Right lobe of liver (tissue), 6 donors: Measurements from ENCODE around the gene GP1BB. TPM values are rescaled to one million over a fixed set of nuclear protein-coding genes. Genes with fewer than 3 reads are reported as not detected.

Experiments used
- ATAC-seq, 4 donors: fragments of 200-7000 bp; cut with Tn5 transposase; one replicate each; pipeline ENCODE4 v1.9.1; 2020; ENCODE audit warnings: mild to moderate bottlenecking in 4 of 4, moderate library complexity in 4 of 4
- DNase-seq, 3 donors: peaks; one replicate each; pipeline ENCODE4 v3.0.0-alpha.2; 2020
- H3K27ac ChIP-seq, 3 donors: fragments of 200-600 bp; one replicate each; pipeline ENCODE4 v1.8.0; 2022
- H3K27me3 ChIP-seq, 2 donors: fragments of 200-600 bp; one replicate each; pipeline ENCODE4 v1.8.0; 2022
- H3K36me3 ChIP-seq, 4 donors: fragments of 200-600 bp; sonication (generic) in 1 of 4; one replicate each; pipeline versions ENCODE4 v1.5.1 to v1.8.0; 2017 to 2022; ENCODE audit warnings: control low read depth in 1 of 4
- H3K4me1 ChIP-seq, 4 donors: fragments of 200-600 bp; sonication (generic) in 1 of 4; one replicate each; pipeline versions ENCODE4 v1.5.1 to v1.8.0; 2017 to 2022; ENCODE audit warnings: control low read depth in 1 of 4
- H3K4me3 ChIP-seq, 3 donors: fragments of 200-600 bp; one replicate each; pipeline ENCODE4 v1.8.0; 2022
- H3K9me3 ChIP-seq, 4 donors: fragments of 200-600 bp; sonication (generic) in 1 of 4; one replicate each; pipeline versions ENCODE4 v1.5.1 to v1.8.0; 2017 to 2022; ENCODE audit warnings: control low read depth in 1 of 4
- POLR2A ChIP-seq: fragments of 450-650 bp; IDR thresholded peaks from one replicate; pipeline ENCODE4 v1.6.1; 2017; ENCODE audit warnings: antibody characterized with exemption, mild to moderate bottlenecking
- WGBS: methylation state at CpG from one replicate; pipeline ENCODE4 v1.1.6; 2018; ENCODE audit warnings: low coverage, low lambda C conversion rate; ENCODE audit not compliant: insufficient coverage; ENCODE audit errors: missing lambda C conversion rate; 5-methylcytosine and 5-hydroxymethylcytosine counted together
- intact Hi-C, 2 donors: fragments of 100-400 bp; cut with DNase I; formaldehyde crosslinking; loops; one replicate each; pipeline versions ENCODE4 v1.11.2 to v1.14.1; 2022
- long read RNA-seq: library from polyadenylated mRNA; unstranded; transcript quantifications from one replicate; pipeline ENCODE4 v2.0.0, GENCODE V29; 2019
- total RNA-seq, 6 experiments: library from RNA; depleted of rRNA in 2 of 6; stranded (reverse); fragments of >200 nt in 2 of 6; fragmentation: NEBNext Ultra II Directional in 3 of 6; extraction: Animal tissue kit (Norgen Biotek cat#: 25700) in 3 of 6; gene quantifications; one replicate each; pipeline versions ENCODE4 v1.1.0 to v1.2.4, GENCODE V29; 2016 to 2023
- TF ChIP-seq, protein P1 (sequence below), 4 donors: fragments of 200-600 bp in 3 of 4; fragments of 450-650 bp in 1 of 4; IDR thresholded peaks; one replicate each; pipeline versions ENCODE4 v1.5.1 to v1.8.0; 2016 to 2022; ENCODE audit warnings: antibody characterized with exemption in 4 of 4, mild to moderate bottlenecking in 2 of 4
- donor health status: DM: no; HTN: yes; CAD: no.
- donor health status: DM: no; HTN: no; CAD: no.
- donor health status: DM: no; HTN: no; CAD: no.
- donor health status: DM: no; HTN: yes; CAD: no.
- donor health status: DM: no; HTN: yes; CAD: no.

The GP1BB gene
- 1 to 10 TPM in 1 of 6 experiments, under 1 TPM in 4, not detected in 1; 0.15 to 1.3 (median 0.62) TPM for total RNA-seq
- long read RNA-seq, result 0 reads

DNA sequence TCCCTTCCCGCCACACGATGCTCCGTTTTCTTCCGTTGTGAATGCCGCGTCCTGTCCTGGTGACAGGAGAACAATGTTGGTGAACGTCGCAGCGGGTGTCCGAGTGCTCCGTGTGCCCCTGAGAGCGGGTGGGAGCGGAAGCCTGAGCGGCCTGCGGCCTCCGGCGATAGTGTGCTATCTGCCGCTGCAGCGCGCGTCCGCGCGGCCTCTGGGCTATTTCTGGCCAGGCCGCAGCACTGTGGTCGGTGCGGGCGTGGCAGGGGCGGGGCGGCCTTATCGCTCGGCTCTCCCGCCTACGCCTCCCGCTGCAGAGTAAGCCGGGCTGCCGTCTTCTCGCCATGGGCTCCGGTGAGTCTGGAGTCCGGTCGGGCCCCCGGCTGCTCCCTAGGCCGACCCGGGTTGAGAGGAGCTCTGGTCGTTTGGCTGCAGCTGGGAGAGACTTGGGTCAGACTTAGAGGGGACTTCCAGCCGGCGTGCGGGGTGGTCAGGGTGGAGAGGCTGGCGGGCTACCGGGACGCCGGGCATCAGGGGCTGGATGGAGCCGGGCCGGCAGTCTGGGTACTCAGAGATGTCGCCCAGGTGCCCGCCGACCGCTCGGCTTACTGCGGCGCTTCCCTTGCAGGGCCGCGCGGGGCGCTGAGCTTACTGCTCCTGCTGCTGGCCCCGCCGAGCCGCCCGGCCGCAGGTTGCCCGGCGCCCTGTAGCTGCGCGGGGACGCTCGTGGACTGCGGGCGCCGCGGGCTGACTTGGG, at the start of gene GP1BB:
GP1BB (plus strand) TSS at position 308 of the 751 bp plus-strand sequence; CDS start at position 339, 31 bp downstream.
- intact Hi-C loops, result no loop called here
- Histone ChIP-seq H3K27ac (no peak within 1 kb of the TSS), H3K4me1 (peaks cover 0 to 20% (median 0%) of the 10 kb centered on the region in 4 donors), H3K4me3 (peak within 1 kb of the TSS in 1 of 3 donors; percentile 21), H3K36me3 (no peaks in the 10 kb centered on the region), H3K9me3 (no peaks in the 10 kb centered on the region), H3K27me3 (peaks cover 0 to 22% of the 10 kb centered on the region in 2 donors)
- 9% methylated on average over 13 of the region's 80 CpGs for WGBS
- no peak for TF ChIP-seq POLR2A
- TF ChIP-seq, protein P1, sequence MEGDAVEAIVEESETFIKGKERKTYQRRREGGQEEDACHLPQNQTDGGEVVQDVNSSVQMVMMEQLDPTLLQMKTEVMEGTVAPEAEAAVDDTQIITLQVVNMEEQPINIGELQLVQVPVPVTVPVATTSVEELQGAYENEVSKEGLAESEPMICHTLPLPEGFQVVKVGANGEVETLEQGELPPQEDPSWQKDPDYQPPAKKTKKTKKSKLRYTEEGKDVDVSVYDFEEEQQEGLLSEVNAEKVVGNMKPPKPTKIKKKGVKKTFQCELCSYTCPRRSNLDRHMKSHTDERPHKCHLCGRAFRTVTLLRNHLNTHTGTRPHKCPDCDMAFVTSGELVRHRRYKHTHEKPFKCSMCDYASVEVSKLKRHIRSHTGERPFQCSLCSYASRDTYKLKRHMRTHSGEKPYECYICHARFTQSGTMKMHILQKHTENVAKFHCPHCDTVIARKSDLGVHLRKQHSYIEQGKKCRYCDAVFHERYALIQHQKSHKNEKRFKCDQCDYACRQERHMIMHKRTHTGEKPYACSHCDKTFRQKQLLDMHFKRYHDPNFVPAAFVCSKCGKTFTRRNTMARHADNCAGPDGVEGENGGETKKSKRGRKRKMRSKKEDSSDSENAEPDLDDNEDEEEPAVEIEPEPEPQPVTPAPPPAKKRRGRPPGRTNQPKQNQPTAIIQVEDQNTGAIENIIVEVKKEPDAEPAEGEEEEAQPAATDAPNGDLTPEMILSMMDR (IDR thresholded peaks at IDR 0.05), result peak in 1 of 4 donors; percentile 16
- DNase-seq (peak in 1 of 3 donors; percentile 61), ATAC-seq (peak; percentile 73 to 87 (median 77))

DNA sequence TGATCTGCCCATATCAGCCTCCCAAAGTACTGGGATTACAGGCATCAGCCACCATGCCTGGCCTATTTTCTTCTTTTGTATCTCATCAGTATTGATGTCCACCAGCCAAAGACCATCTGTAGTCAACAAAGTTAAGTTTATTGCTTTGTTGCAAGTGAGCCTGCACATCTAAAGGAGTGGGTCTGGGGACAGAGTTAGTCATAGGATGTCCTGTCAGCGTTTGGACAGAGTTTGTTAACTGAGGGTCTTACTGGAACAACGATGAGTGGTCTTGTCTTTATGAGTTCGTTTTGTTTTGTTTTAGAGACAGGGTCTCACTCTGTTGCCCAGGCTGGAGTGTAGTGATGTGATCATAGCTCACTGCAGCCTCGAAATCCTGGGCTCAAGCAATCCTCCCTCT, 49.7 kb upstream of the GP1BB start:
- H3K9me3 ChIP-seq, result no peaks in the 10 kb centered on the region
- H3K27ac ChIP-seq, result no peak overlapping the region
- no peak for TF ChIP-seq POLR2A
- TF ChIP-seq, protein P1 (IDR thresholded peaks at IDR 0.05), result no peak
- H3K4me1 ChIP-seq, result no peaks in the 10 kb centered on the region
- 40% methylated on average over 3 of the region's 4 CpGs for WGBS
- intact Hi-C loops, result no loop called here
- DNase-seq (no peak), ATAC-seq (no peak)
- H3K4me3 ChIP-seq, result no peak overlapping the region
- H3K27me3 ChIP-seq, result no peaks in the 10 kb centered on the region
- no peaks in the 10 kb centered on the region for H3K36me3 ChIP-seq

GRCh38 chr22:19674129-19674928, 49.0 kb upstream of the GP1BB start:
- no peak overlapping the region for H3K4me3 ChIP-seq
- no peaks in the 10 kb centered on the region for H3K9me3 ChIP-seq
- ATAC-seq, result no peak
- intact Hi-C loops, result no loop called here
- no peaks in the 10 kb centered on the region for H3K36me3 ChIP-seq
- WGBS, result 63% methylated on average over 9 of the region's 11 CpGs
- TF ChIP-seq POLR2A, result no peak
- TF ChIP-seq, protein P1 (IDR thresholded peaks at IDR 0.05), result no peak
- H3K27me3 ChIP-seq, result no peaks in the 10 kb centered on the region
- no peak overlapping the region for H3K27ac ChIP-seq
- no peaks in the 10 kb centered on the region for H3K4me1 ChIP-seq
- no peak for DNase-seq

DNA sequence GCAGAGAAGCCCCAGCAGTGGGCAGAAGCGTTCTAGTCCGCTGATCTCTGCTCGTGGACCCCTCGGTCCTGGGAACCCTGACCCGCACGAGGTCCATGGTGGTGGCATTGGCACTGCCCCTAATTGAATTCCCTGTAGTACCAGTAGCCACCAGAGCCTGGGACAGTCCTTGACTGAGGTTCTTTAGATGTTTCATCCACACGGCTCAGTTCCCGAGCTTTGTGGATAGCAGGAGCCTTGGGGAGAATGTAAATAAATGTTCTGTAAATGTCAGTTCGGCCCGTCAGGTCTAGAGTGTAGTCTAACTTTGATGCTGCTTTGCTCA, 48.4 kb upstream of the GP1BB start:
- ATAC-seq (no peak), DNase-seq (no peak)
- Histone ChIP-seq H3K36me3 (no peaks in the 10 kb centered on the region), H3K27ac (no peak overlapping the region), H3K27me3 (no peaks in the 10 kb centered on the region), H3K9me3 (no peaks in the 10 kb centered on the region), H3K4me1 (no peaks in the 10 kb centered on the region), H3K4me3 (no peak overlapping the region)
- intact Hi-C loops, result no loop called here
- TF ChIP-seq, protein P1 (IDR thresholded peaks at IDR 0.05), result no peak
- no peak for TF ChIP-seq POLR2A
- 45% methylated on average over 4 of the region's 10 CpGs for WGBS
